Gastroesophageal sphincter (tissue), 4 donors: ENCODE data around the gene UBE2R2. TPM values are rescaled to one million over a fixed set of nuclear protein-coding genes. Genes with fewer than 3 reads are reported as not detected.
A peak's percentile ranks its signal among the peaks of the same experiment; 100 is the strongest.
"Not testable (repeated sequence)": the region's sequence is repeated elsewhere in the genome, so short reads cannot be mapped to it uniquely, and the experiment has no call there.

ENCODE experiments used
- ATAC-seq: fragments of 150-250 bp; one replicate; pipeline ENCODE4 v1.9.1; 2016; ENCODE audit warnings: mild to moderate bottlenecking, moderate library complexity
- H3K27ac ChIP-seq, 4 donors: fragments of 200-600 bp; sonication (generic) in 3 of 4; 1 replicate in 3 of 4; 2 replicates in 1 of 4; pipeline ENCODE4 v1.5.1; 2016 to 2019
- H3K27me3 ChIP-seq: fragments of 200-600 bp; sonication (generic); one replicate; pipeline ENCODE4 v1.5.1; 2019
- H3K36me3 ChIP-seq, 2 donors: fragments of 200-600 bp; sonication (generic); one replicate each; pipeline ENCODE4 v1.5.1; 2019; ENCODE audit warnings: control low read depth in 1 of 2
- H3K4me1 ChIP-seq, 3 donors: fragments of 200-600 bp; sonication (generic); 1 replicate in 2 of 3; 2 replicates in 1 of 3; pipeline ENCODE4 v1.5.1; 2016 to 2019; ENCODE audit warnings: control low read depth in 2 of 3
- H3K4me3 ChIP-seq, 2 donors: fragments of 200-600 bp; sonication (generic); one replicate each; pipeline ENCODE4 v1.5.1; 2019; ENCODE audit warnings: mild to moderate bottlenecking in 1 of 2, moderate library complexity in 1 of 2
- H3K9me3 ChIP-seq, 3 donors: fragments of 200-600 bp; sonication (generic); one replicate each; pipeline ENCODE4 v1.5.1; 2017 to 2019; ENCODE audit warnings: control low read depth in 2 of 3
- CTCF ChIP-seq, 4 experiments: fragments of 200-600 bp in 2 of 4; fragments of 450-650 bp in 2 of 4; sonication (generic) in 1 of 4; IDR thresholded peaks; one replicate each; pipeline ENCODE4 v1.5.1; 2017 to 2019; ENCODE audit warnings: antibody characterized with exemption in 4 of 4, mild to moderate bottlenecking in 2 of 4, moderate library complexity in 2 of 4
- EP300 ChIP-seq: sonication (generic); formaldehyde crosslinking; IDR thresholded peaks from one replicate; pipeline ENCODE4 v1.6.1; 2017; ENCODE audit warnings: antibody characterized with exemption, mild to moderate bottlenecking
- POLR2A ChIP-seq, 2 donors: fragments of 450-650 bp; IDR thresholded peaks; one replicate each; pipeline ENCODE4 v1.6.1; 2017; ENCODE audit warnings: antibody characterized with exemption in 2 of 2, mild to moderate bottlenecking in 2 of 2, moderate library complexity in 1 of 2
- POLR2AphosphoS5 ChIP-seq: sonication (generic); formaldehyde crosslinking; IDR thresholded peaks from one replicate; pipeline ENCODE4 v1.6.1; 2017; ENCODE audit warnings: antibody characterized with exemption
- WGBS, 2 donors: methylation state at CpG; one replicate each; pipeline ENCODE4 v1.1.5; 2018; ENCODE audit warnings: low coverage in 1 of 2; 5-methylcytosine and 5-hydroxymethylcytosine counted together
- total RNA-seq, 4 donors: library from RNA; depleted of rRNA; stranded (reverse); fragments of >200 nt; gene quantifications; one replicate each; pipeline ENCODE4 v1.1.0, GENCODE V29; 2016

Gene UBE2R2
- total RNA-seq, 4 donors from 2014 or later, result 26.5 to 43.9 (median 33.0) TPM

DNA sequence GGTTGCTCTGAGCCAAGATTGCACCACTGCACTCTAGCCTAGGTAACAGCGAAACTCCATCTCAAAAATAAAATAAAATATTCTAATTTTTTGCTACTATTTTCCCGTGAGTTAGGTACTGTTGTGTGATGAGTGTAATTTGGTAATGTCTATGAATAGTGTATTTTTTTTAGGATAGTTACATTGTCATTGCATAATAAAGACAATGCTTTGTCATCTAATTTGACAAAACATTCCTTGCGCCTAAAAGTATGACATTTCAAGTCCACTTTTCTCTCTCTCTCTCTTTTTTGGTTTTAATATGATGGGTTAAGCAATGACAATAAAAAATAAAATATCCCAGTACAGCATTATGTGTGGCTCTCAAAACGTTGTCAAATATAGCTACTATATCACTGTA, 29.3 kb downstream of the UBE2R2 start:
- peaks cover 0 to 71% (median 26%) of the 10 kb centered on the region in 3 donors for H3K4me1 ChIP-seq

DNA sequence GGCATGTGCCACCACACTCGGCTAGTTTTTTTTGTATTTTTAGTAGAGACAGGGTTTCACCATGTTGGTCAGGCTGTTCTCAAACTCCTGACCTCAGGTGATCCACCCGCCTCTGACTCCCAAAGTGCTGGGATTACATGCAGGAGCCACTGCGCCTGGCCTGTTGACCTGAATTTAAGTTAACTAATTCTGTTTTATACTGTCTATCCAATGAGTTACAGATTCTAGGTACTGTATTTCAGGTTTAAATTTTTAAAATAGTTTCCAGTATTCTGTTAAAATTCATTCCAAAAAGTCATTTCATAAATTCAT, 30.9 kb downstream of the UBE2R2 start:
- H3K4me1 ChIP-seq, result peaks cover 8 to 71% (median 31%) of the 10 kb centered on the region in 3 donors
- not testable (repeated sequence) for H3K4me3 ChIP-seq, ATAC-seq, H3K27me3 ChIP-seq, H3K36me3 ChIP-seq, H3K9me3 ChIP-seq, H3K27ac ChIP-seq
- WGBS, 2 donors, result 95 to 100% methylated on average over 2 to 3 of the region's 3 CpGs

More for the DNA sequence above, 29.3 kb downstream of the UBE2R2 start:
- Histone ChIP-seq H3K27me3 (no peaks in the 10 kb centered on the region), H3K36me3 (no peaks in the 10 kb centered on the region), H3K4me3 (no peak overlapping the region), H3K9me3 (no peaks in the 10 kb centered on the region), H3K27ac (no peak overlapping the region)
- ATAC-seq, result no peak
- WGBS, 2 donors, result 79% methylated on average over 4 of the region's 4 CpGs
- TF ChIP-seq POLR2A (IDR thresholded peaks at IDR 0.05) (no peak), CTCF (IDR thresholded peaks at IDR 0.05) (no peak), POLR2AphosphoS5 (no peak), EP300 (no peak)

DNA sequence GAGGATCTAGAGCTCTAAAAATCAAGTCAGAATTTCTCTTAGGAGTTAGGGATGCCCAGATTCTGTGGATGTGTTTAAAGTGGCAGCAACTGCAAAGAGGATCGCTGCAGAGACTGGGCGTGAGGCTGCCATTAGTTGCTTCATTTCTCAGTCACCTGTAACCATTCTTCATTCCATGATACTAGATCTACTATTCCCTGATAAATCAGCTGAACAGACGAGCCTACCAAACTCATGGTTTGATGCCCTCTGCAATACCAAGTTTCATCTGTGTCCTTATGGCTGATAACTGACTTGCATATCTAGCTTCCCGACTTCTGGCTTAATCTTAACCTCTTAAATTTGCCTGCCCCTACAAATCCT, 33.3 kb downstream of the UBE2R2 start:
- peak overlapping the region in 1 of 4 donors; percentile 47 for H3K27ac ChIP-seq
- no peak for ATAC-seq
- no peaks in the 10 kb centered on the region for H3K9me3 ChIP-seq
- no peaks in the 10 kb centered on the region for H3K27me3 ChIP-seq
- H3K4me1 ChIP-seq, result peaks cover 8 to 78% (median 31%) of the 10 kb centered on the region in 3 donors
- H3K4me3 ChIP-seq, result no peak overlapping the region
- TF ChIP-seq POLR2AphosphoS5 (no peak), CTCF (IDR thresholded peaks at IDR 0.05) (no peak), POLR2A (IDR thresholded peaks at IDR 0.05) (no peak), EP300 (no peak)
- H3K36me3 ChIP-seq, result no peaks in the 10 kb centered on the region
- 71 to 75% methylated on average over 4 of the region's 4 CpGs for WGBS, 2 donors

DNA sequence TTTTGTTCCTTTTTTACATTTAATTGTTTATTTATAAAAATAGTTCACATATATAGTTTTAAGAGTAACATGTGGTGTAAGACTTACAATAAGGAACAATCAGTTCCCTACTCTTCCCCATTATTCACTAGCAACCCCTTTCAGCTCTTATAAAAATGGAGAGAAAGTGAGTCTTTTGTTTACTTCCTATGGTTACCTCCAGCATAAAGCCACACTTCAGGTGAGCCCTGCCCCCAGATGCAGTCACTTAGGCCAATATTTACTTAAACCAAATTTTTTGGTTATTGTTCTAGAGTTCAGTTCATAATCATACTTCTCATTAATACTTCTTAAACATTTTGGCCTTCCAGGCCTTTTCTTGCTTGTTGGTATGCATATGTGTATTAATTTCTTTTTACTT, 33.7 kb downstream of the UBE2R2 start:
- H3K27ac ChIP-seq, result peak overlapping the region in 2 of 4 donors; percentile 0 to 47
- H3K4me1 ChIP-seq, result peaks cover 8 to 83% (median 31%) of the 10 kb centered on the region in 3 donors
- H3K9me3 ChIP-seq, result no peaks in the 10 kb centered on the region
- no peaks in the 10 kb centered on the region for H3K27me3 ChIP-seq
- TF ChIP-seq EP300 (no peak), POLR2A (IDR thresholded peaks at IDR 0.05) (no peak), CTCF (IDR thresholded peaks at IDR 0.05) (no peak), POLR2AphosphoS5 (no peak)
- no peak overlapping the region for H3K4me3 ChIP-seq
- no peaks in the 10 kb centered on the region for H3K36me3 ChIP-seq
- ATAC-seq, result no peak

GRCh38 chr9:33851301-33851700, 34.3 kb downstream of the UBE2R2 start:
- peaks cover 8 to 84% (median 31%) of the 10 kb centered on the region in 3 donors for H3K4me1 ChIP-seq
- WGBS, 2 donors, result 38 to 47% methylated on average over 1 of the region's 1 CpG
- H3K27ac ChIP-seq, result peak overlapping the region in 1 of 4 donors; percentile 47
- H3K4me3 ChIP-seq, result no peak overlapping the region
- no peaks in the 10 kb centered on the region for H3K36me3 ChIP-seq
- no peaks in the 10 kb centered on the region for H3K9me3 ChIP-seq
- TF ChIP-seq POLR2AphosphoS5 (peak; percentile 14), POLR2A (IDR thresholded peaks at IDR 0.05) (no peak)
- H3K27me3 ChIP-seq, result no peaks in the 10 kb centered on the region
- ATAC-seq, result no peak

DNA sequence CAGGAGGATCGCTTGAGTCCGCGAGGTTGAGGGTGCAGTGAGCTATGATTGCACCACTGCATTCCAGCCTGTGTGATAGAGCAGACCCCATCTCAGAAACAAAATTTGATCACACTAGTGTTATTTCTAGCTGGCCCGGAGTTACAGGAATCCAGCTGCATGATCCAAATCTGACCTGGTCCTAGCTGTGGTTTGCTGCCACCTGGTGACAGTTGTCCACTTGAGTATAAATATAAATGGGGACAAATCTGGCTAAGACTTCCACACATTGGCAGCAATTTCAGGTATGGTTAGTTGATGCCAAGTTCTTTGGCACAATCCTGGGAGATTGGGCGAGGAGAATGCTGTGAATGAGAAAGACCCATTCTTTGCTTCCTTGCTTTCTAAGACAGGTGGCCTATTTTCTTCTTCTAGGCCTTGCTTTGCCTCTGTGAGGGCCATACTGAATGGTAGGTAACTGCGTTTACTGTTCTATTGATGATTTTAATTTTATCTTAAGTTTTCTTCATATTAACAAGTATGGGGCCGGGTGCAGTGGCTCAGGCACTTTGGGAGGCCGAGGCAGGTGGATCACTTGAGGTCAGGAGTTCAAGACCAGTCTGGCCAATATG, 35.4 kb downstream of the UBE2R2 start:
- 66 to 77% methylated on average over 4 to 5 of the region's 8 CpGs for WGBS, 2 donors
- Histone ChIP-seq H3K27ac (peak overlapping the region in 3 of 4 donors; percentile 9 to 47 (median 45)), H3K4me1 (peaks cover 8 to 74% (median 27%) of the 10 kb centered on the region in 3 donors), H3K27me3 (no peaks in the 10 kb centered on the region), H3K9me3 (no peaks in the 10 kb centered on the region), H3K36me3 (no peaks in the 10 kb centered on the region), H3K4me3 (no peak overlapping the region)
- peak; percentile 35 to 76 (median 72) for TF ChIP-seq CTCF (IDR thresholded peaks at IDR 0.05)
- no peak for TF ChIP-seq EP300
- TF ChIP-seq POLR2AphosphoS5, result no peak
- ATAC-seq, result peak; percentile 41
